Measurements from ENCODE around the gene PIRT.

Gene PIRT

GRCh38 chr17:10843811-10844210 is 5.9 kb upstream of the PIRT start:
- TF ChIP-seq JUND (IDR thresholded peaks at IDR 0.05; ENCODE audit: low read depth), result no peak
- DNase-seq (ENCODE audit: low read depth in 1 of 2, low spot score in 1 of 2), result no peak
- in situ Hi-C loops (cut with HindIII; ENCODE audit: low pct_unique_long_range_greater_than_20kb, low sequenced_read_pairs), result no loop called here

GRCh38 chr17:10842658-10843057 is 4.8 kb upstream of the PIRT start:
- DNase-seq (ENCODE audit: low read depth in 1 of 2, low spot score in 1 of 2), result no peak
- in situ Hi-C loops (cut with HindIII; ENCODE audit: low pct_unique_long_range_greater_than_20kb, low sequenced_read_pairs), result no loop called here
- TF ChIP-seq JUND (IDR thresholded peaks at IDR 0.05; ENCODE audit: low read depth), result no peak

- DNase-seq (ENCODE audit: low read depth in 1 of 2, low spot score in 1 of 2), result no peak
- in situ Hi-C loops (cut with HindIII; ENCODE audit: low pct_unique_long_range_greater_than_20kb, low sequenced_read_pairs), result no loop called here
- no peak for TF ChIP-seq JUND (IDR thresholded peaks at IDR 0.05; ENCODE audit: low read depth)
Measured at GRCh38 chr17:10838682-10839081, 795 bp upstream of the PIRT start.

- DNase-seq (ENCODE audit: low read depth in 1 of 2, low spot score in 1 of 2), result no peak
- in situ Hi-C loops (cut with HindIII; ENCODE audit: low pct_unique_long_range_greater_than_20kb, low sequenced_read_pairs), result no loop called here
- no peak for TF ChIP-seq JUND (IDR thresholded peaks at IDR 0.05; ENCODE audit: low read depth)
Measured at GRCh38 chr17:10836966-10837590, 809 bp downstream of the PIRT start.

- in situ Hi-C loops (cut with HindIII; ENCODE audit: low pct_unique_long_range_greater_than_20kb, low sequenced_read_pairs), result no loop called here
- peak in 1 of 2 experiments; percentile 17 for DNase-seq (ENCODE audit: low read depth in 1 of 2, low spot score in 1 of 2)
- no peak for TF ChIP-seq JUND (IDR thresholded peaks at IDR 0.05; ENCODE audit: low read depth)
Measured at GRCh38 chr17:10836145-10836544, 1.7 kb downstream of the PIRT start.

GRCh38 chr17:10831696-10832095 is 6.2 kb downstream of the PIRT start:
- TF ChIP-seq JUND (IDR thresholded peaks at IDR 0.05; ENCODE audit: low read depth), result no peak
- in situ Hi-C loops (cut with HindIII; ENCODE audit: low pct_unique_long_range_greater_than_20kb, low sequenced_read_pairs), result no loop called here
- no peak for DNase-seq (ENCODE audit: low read depth in 1 of 2, low spot score in 1 of 2)

GRCh38 chr17:10827898-10828552 is 9.9 kb downstream of the PIRT start:
- no peak for TF ChIP-seq JUND (IDR thresholded peaks at IDR 0.05; ENCODE audit: low read depth)
- in situ Hi-C loops (cut with HindIII; ENCODE audit: low pct_unique_long_range_greater_than_20kb, low sequenced_read_pairs), result no loop called here
- no peak for DNase-seq (ENCODE audit: low read depth in 1 of 2, low spot score in 1 of 2)

- no peak for DNase-seq (ENCODE audit: low read depth in 1 of 2, low spot score in 1 of 2)
- no peak for TF ChIP-seq JUND (IDR thresholded peaks at IDR 0.05; ENCODE audit: low read depth)
- in situ Hi-C loops (cut with HindIII; ENCODE audit: low pct_unique_long_range_greater_than_20kb, low sequenced_read_pairs), result no loop called here
Measured at GRCh38 chr17:10824874-10825273, 13.0 kb downstream of the PIRT start.

DNA sequence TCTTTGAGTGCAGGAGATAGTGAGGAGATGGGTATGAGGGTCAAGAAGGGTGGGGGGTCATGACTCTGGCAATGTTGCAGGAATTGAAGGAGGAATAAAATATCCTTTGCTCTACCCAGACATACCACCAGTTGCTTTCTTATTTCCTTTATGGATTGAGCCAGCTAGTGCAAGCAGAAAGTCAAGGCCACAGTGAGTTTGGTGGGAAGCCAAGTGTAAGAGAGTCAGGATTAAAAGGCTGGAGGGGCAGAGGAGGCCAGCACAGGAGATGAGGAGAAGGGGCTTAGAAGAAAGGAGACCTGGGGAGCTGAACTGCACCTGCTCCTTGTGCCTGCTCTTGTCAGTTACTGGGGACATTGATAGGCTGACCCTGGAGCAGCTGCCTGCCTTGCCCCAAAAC is 16.1 kb downstream of the PIRT start:
- TF ChIP-seq JUND (IDR thresholded peaks at IDR 0.05; ENCODE audit: low read depth), result no peak

DNA sequence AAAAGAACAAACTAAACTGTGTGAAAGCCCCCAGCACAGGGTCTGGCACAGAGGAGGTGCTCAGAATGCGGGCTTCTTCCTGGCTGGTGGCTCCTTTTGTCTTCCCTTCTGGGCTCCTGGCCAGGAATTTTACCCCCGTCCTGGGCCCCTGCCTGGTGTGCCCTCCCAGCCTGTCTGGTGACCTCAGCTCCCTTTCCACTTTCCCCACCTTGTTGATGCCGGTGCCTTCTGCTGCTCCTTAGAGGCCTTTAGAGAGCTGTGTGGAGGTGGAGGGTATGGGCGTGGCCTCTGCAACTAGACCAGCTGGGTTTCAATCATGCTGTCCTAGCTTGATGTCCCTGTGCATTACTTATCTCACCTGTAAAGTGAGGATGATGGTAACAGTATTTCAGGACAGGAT is 16.8 kb downstream of the PIRT start:
- no peak for DNase-seq (ENCODE audit: low read depth in 1 of 2, low spot score in 1 of 2)
- in situ Hi-C loops (cut with HindIII; ENCODE audit: low pct_unique_long_range_greater_than_20kb, low sequenced_read_pairs), result no loop called here
- no peak for TF ChIP-seq JUND (IDR thresholded peaks at IDR 0.05; ENCODE audit: low read depth)

More for the DNA sequence above, 16.1 kb downstream of the PIRT start:
- DNase-seq (ENCODE audit: low read depth in 1 of 2, low spot score in 1 of 2), result no peak
- in situ Hi-C loops (cut with HindIII; ENCODE audit: low pct_unique_long_range_greater_than_20kb, low sequenced_read_pairs), result no loop called here

DNA sequence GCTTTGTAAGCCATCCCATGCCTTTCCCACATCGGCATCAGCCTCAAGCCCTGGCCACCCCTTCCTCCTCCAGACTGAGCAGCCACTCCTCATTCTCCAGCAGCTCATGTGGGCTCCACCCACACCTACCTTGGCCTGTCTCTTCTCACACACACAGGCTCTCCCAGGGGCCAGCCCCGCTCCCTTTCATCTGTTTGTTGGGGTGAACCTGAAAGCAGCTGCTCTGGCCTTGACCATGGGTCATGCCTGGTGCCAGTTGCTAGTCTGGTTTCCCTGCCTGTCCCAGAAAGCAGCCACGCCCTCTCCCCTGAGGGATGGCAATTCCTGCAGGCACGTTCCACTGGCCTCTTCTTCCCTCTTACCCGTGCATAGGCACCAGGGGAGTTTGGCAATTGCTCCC is 22.6 kb downstream of the PIRT start:
- DNase-seq (ENCODE audit: low read depth in 1 of 2, low spot score in 1 of 2), result peak; percentile 4 to 43
- no peak for TF ChIP-seq JUND (IDR thresholded peaks at IDR 0.05; ENCODE audit: low read depth)
- in situ Hi-C loops (cut with HindIII; ENCODE audit: low pct_unique_long_range_greater_than_20kb, low sequenced_read_pairs), result no loop called here

DNA sequence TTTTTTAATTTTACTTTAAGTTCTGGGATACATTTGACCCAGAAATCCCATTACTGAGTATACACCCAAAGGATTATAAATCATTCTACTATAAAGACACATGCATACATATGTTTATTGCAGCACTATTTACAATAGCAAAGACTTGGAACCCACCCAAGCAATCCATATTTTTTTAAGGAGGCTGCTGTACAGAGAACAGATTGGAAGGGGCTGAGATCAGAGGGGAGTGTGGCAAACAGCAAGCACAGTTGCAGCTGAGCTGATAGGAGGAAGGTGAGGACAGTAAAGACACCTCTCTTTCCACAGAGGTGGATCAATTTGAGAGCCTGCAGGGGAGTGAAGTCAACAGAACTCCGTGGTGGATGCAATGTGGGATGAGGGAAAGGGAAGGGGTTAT is 23.8 kb downstream of the PIRT start:
- in situ Hi-C loops (cut with HindIII; ENCODE audit: low pct_unique_long_range_greater_than_20kb, low sequenced_read_pairs), result no loop called here
- no peak for TF ChIP-seq JUND (IDR thresholded peaks at IDR 0.05; ENCODE audit: low read depth)
- DNase-seq (ENCODE audit: low read depth in 1 of 2, low spot score in 1 of 2), result no peak

- no peak for TF ChIP-seq JUND (IDR thresholded peaks at IDR 0.05; ENCODE audit: low read depth)
- in situ Hi-C loops (cut with HindIII; ENCODE audit: low pct_unique_long_range_greater_than_20kb, low sequenced_read_pairs), result no loop called here
- no peak for DNase-seq (ENCODE audit: low read depth in 1 of 2, low spot score in 1 of 2)
Measured at GRCh38 chr17:10812674-10813073, 25.2 kb downstream of the PIRT start.

DNA sequence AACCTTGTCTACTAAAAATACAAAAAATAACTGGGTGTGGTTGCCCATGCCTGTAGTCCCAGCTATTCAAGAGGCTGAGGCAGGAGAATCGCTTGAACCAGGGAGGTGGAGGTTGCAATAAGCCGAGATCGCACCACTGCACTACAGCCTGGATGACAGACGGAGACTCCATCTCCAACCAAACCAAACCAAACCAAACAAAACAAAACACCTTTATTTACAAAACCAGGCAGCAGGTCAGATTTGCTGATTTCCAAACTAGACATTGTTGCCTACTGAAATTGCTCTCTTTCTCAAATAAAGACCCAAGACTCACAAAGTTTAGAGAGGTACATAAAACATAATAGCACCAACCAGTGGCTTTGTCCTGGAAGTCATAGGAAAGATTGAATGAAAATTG is 28.3 kb downstream of the PIRT start:
- no peak for TF ChIP-seq JUND (IDR thresholded peaks at IDR 0.05; ENCODE audit: low read depth)
- no peak for DNase-seq (ENCODE audit: low read depth in 1 of 2, low spot score in 1 of 2)
- in situ Hi-C loops (cut with HindIII; ENCODE audit: low pct_unique_long_range_greater_than_20kb, low sequenced_read_pairs), result no loop called here
